Omental fat pad (tissue), 4 donors: ENCODE results near the gene RAB40C. TPM values are rescaled to one million over a fixed set of nuclear protein-coding genes. Genes with fewer than 3 reads are reported as not detected.
A peak's percentile ranks its signal among the peaks of the same experiment; 100 is the strongest.

Source experiments
- ATAC-seq: fragments of 150-250 bp; one replicate; pipeline ENCODE4 v1.9.1; 2016; ENCODE audit warnings: mild to moderate bottlenecking, moderate library complexity; ENCODE audit not compliant: low FRiP score
- DNase-seq: peaks from one replicate; pipeline ENCODE4 v3.0.0-alpha.2; 2019; ENCODE audit warnings: low spot score
- CTCF ChIP-seq, 3 donors: fragments of 450-650 bp; IDR thresholded peaks; one replicate each; pipeline ENCODE4 v1.5.1; 2016 to 2017; ENCODE audit warnings: antibody characterized with exemption in 3 of 3, mild to moderate bottlenecking in 3 of 3, moderate library complexity in 2 of 3
- total RNA-seq, 4 donors: library from RNA; depleted of rRNA; stranded (reverse); fragments of >200 nt; gene quantifications; one replicate each; pipeline ENCODE4 v1.1.0, GENCODE V29; 2016

The RAB40C gene
- total RNA-seq, 4 donors from 2014 or later: 11.6 to 20.6 (median 14.8) TPM

- DNase-seq: peak; percentile 52
- ATAC-seq: peak; percentile 62
- no peak for TF ChIP-seq CTCF (IDR thresholded peaks at IDR 0.05)
Observed at GRCh38 chr16:641326-642188, 51.7 kb downstream of the RAB40C start, which contains the start of gene MCRIP2. Gene MCRIP2 (plus strand): TSS chr16:641828. CDS start chr16:641992, 164 bp downstream.

DNA sequence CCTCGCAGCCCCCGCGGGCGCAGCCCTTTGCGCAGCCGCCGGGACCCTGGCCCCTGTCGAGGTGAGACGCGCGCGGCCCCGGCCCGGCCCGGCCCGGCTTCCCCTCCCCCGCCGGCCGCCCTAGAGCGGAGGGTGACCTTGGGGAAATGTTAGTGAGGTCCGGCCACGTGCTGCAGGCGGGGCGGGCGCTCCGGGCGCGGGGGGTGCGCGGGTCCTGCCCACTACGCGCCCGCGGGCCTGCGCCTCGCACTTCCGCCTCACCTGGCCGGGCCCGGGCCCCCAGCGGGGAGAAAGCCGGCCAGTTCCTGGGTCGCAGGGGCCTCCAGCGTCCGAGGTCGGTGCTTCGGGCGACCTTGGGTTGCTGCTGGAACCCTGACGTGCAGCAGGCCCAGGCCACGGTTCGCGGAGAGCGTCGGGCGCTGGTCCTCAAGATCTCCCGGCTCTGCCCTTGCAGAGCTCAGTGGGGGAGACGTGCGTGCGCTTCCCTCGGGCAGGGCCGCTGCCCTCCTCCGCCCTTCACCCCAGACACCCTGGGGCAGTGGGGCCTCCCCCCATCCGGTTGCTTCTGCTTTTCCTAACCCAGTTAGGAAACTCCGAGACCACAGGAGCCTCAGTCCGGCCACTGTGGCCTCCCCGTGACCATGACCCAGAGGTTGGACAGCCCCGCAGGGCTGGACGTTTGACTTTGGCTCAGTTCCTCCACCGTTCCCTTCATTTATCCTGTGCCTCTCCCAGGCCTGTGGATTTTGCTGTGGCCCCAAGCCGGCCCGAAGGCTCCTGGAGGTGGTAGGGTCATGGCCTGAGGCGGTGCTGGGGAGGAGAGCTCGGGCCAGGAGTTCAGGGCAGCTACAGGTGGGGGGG, 52.6 kb downstream of the RAB40C start:
- TF ChIP-seq CTCF (IDR thresholded peaks at IDR 0.05): no peak
- no peak for DNase-seq
- ATAC-seq: peak; percentile 48

DNA sequence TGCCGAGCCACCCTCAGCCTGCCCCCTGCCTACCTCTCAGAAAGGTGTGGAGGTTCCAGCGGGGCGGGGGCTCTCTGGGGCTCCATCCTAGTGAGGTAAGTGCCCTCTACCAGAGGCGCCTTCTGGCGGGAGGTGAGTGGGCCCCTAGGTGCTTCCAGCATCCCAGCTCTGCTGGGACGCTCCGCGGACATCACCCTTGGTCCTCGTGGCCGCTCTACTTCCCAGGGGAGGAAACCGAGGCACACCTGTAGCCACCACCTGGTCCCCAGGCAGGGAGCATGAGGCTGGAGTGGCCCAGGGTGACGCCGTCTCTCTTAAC, 53.1 kb downstream of the RAB40C start:
- TF ChIP-seq CTCF (IDR thresholded peaks at IDR 0.05): no peak
- no peak for DNase-seq
- no peak for ATAC-seq

DNA sequence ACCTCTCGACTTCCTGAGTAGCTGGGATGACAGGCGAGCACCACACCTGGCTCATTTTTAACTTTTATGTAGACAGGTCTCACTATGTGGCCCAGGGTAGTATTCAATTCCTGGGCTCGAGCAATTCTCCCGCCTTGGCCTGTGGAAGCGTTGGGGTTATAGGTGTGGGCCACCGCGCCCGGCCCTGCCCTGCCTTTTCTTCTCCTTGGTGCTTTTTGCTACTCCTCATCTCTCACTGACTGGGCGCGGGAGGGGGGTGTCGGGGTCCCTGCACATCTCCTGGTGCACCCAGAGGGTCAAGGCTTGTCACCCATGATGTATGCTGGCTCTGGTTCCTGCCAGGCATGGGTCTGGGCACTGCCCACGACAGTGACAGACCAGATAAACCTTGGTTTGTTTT, 54.7 kb downstream of the RAB40C start:
- ATAC-seq (no peak), DNase-seq (no peak)
- TF ChIP-seq CTCF (IDR thresholded peaks at IDR 0.05): no peak

- TF ChIP-seq CTCF (IDR thresholded peaks at IDR 0.05): no peak
- no peak for ATAC-seq
Observed at GRCh38 chr16:645852-646678, 56.2 kb downstream of the RAB40C start.

GRCh38 chr16:646679-647172, 56.9 kb downstream of the RAB40C start:
- ATAC-seq (no peak), DNase-seq (no peak)
- no peak for TF ChIP-seq CTCF (IDR thresholded peaks at IDR 0.05)

More at GRCh38 chr16:645852-646678, 56.2 kb downstream of the RAB40C start:
- no peak for DNase-seq
